AG04449 (cell line): ENCODE results near the gene LINS1.

Source experiments
- CTCF ChIA-PET: fragments of 350-600 bp; formaldehyde crosslinking; extraction: SDS; loops from one replicate; lab custom pipeline; 2021; ENCODE audit warnings: antibody characterized with exemption; lab: Yijun Ruan, JAX
- POLR2A ChIA-PET: fragments of 400-600, 350-600 bp; formaldehyde crosslinking; extraction: SDS; loops from one replicate; lab custom pipeline; 2020; ENCODE audit warnings: antibody characterized with exemption, inconsistent platforms; lab: Yijun Ruan, JAX
- DNase-seq: peaks from one replicate; pipeline ENCODE4 v3.0.0-alpha.2; 2010; ENCODE audit warnings: low read depth, low spot score
- H3K4me3 ChIP-seq: 2 replicates; pipeline ENCODE4 v1.5.1; 2011; ENCODE audit warnings: low read depth, mild to moderate bottlenecking, control low read depth, low read length
- CTCF ChIP-seq: IDR thresholded peaks from one replicate; pipeline ENCODE4 v1.5.1; 2011; ENCODE audit warnings: mild to moderate bottlenecking, moderate library complexity, low read length, control low read depth, inconsistent platforms; ENCODE audit not compliant: insufficient read depth; ENCODE audit errors: missing control alignments

LINS1 gene

GRCh38 chr15:100642213-100642949, 40.4 kb upstream of the LINS1 start:
- no peak overlapping the region for H3K4me3 ChIP-seq
- POLR2A ChIA-PET = no interaction called here
- TF ChIP-seq CTCF = no peak
- CTCF ChIA-PET = interaction anchor here (1.0 to 1.7 kb wide), 4 partner anchors 17 to 616 kb away, joined by 3 to 4 read pairs (median 4); no protein-coding TSS in a partner anchor
- no peak for DNase-seq

GRCh38 chr15:100638177-100638730, 36.3 kb upstream of the LINS1 start:
- no peak for TF ChIP-seq CTCF
- DNase-seq = no peak
- POLR2A ChIA-PET = no interaction called here
- H3K4me3 ChIP-seq = no peak overlapping the region
- CTCF ChIA-PET = interaction anchor here (0.9 to 2.8 kb wide), 3 partner anchors 13 to 369 kb away, joined by 3 to 18 read pairs (median 6); no protein-coding TSS in a partner anchor

GRCh38 chr15:100635406-100636071, 33.6 kb upstream of the LINS1 start:
- no peak for DNase-seq
- no peak overlapping the region for H3K4me3 ChIP-seq
- no peak for TF ChIP-seq CTCF

GRCh38 chr15:100633763-100634075, 31.7 kb upstream of the LINS1 start:
- no peak overlapping the region for H3K4me3 ChIP-seq
- POLR2A ChIA-PET = no interaction called here
- CTCF ChIA-PET = interaction anchor here (1.2 to 6.7 kb wide), 2 partner anchors 284 to 374 kb away, joined by 5 to 67 read pairs; no protein-coding TSS in a partner anchor
- no peak for TF ChIP-seq CTCF
- DNase-seq = no peak

More at GRCh38 chr15:100635406-100636071, 33.6 kb upstream of the LINS1 start:
- ChIA-PET CTCF (interaction anchor here (0.7 to 6.7 kb wide), 11 partner anchors 8 to 372 kb away, joined by 3 to 67 read pairs (median 4); partner anchors contain the start of gene LRRK1), POLR2A (interaction anchor here (0.6 kb wide), 1 partner anchor 17 kb away, joined by 3 read pairs; no protein-coding TSS in a partner anchor)

GRCh38 chr15:100631831-100632230, 29.8 kb upstream of the LINS1 start:
- CTCF ChIA-PET = interaction anchor here (1.3 to 6.7 kb wide), 4 partner anchors 133 to 376 kb away, joined by 5 to 67 read pairs (median 18); no protein-coding TSS in a partner anchor
- POLR2A ChIA-PET = no interaction called here
- no peak for TF ChIP-seq CTCF
- DNase-seq = no peak
- no peak overlapping the region for H3K4me3 ChIP-seq
